ENCODE results near the gene ADISSP. TPM values are rescaled to one million over a fixed set of nuclear protein-coding genes. Genes with fewer than 3 reads are reported as not detected.
A peak's percentile ranks its signal among the peaks of the same experiment; 100 is the strongest.

Gene ADISSP
- total and polyA plus RNA-seq, 2 of the 13 experiments (the other 11 are each of a cell fraction or from before 2014, with no cell fraction given), result 38.3 to 90.6 TPM

DNA sequence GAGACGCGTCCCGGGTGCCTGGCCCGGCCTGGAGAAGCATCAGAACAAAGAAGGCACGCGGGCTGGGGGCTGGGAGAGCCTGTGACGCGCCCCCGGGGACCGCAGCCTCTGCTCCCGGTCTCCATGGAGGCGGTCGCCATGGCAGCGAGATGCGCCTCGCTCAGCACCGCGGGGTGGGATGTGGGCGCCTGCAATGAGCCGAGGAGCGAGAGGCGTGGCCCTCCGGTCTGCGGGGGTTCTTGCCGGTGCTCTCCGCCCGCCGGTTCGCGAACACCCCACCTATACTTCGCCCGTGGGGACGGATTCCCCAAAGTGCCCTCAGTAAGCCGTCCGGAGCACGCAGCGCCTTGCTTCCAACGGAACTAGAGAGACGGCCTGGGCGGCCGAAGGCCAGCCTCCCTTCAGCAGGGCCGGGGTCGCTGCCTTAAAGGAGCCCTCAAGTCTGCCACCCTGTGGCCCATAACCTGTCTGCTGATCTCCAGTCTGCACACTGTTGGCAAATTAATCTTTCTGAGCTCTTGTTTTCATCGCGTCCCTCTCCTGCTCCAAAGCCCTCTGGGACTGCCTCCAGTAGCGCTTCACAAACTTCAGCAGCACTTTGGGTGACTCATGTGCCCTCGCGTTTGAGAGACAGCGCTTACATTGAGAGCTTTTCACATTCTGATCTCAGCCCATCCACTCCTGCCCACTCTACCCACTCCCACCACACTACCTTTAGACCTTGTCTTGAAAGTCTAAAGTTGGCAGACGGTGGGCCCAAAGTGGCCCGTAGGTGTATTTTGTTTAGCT lies 983 bp upstream of the ADISSP start (continued):
- TF ChIP-seq, protein P1, sequence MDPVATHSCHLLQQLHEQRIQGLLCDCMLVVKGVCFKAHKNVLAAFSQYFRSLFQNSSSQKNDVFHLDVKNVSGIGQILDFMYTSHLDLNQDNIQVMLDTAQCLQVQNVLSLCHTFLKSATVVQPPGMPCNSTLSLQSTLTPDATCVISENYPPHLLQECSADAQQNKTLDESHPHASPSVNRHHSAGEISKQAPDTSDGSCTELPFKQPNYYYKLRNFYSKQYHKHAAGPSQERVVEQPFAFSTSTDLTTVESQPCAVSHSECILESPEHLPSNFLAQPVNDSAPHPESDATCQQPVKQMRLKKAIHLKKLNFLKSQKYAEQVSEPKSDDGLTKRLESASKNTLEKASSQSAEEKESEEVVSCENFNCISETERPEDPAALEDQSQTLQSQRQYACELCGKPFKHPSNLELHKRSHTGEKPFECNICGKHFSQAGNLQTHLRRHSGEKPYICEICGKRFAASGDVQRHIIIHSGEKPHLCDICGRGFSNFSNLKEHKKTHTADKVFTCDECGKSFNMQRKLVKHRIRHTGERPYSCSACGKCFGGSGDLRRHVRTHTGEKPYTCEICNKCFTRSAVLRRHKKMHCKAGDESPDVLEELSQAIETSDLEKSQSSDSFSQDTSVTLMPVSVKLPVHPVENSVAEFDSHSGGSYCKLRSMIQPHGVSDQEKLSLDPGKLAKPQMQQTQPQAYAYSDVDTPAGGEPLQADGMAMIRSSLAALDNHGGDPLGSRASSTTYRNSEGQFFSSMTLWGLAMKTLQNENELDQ (CRISPR knock-in tag; IDR thresholded peaks at IDR 0.05; ENCODE audit: borderline replicate concordance), result peak; percentile 16; the same call in 1 of the 2 replicates
- peak; percentile 37; the same call in 1 of the 2 replicates for TF ChIP-seq SMAD1 (CRISPR knock-in tag; IDR thresholded peaks at IDR 0.05; ENCODE audit: borderline replicate concordance, low read depth)
- TF ChIP-seq ZNF766 (CRISPR knock-in tag; IDR thresholded peaks at IDR 0.05; ENCODE audit: borderline replicate concordance), result 0 out of 2 replicates have a peak, but pooled peaks have one; percentile 13
- TF ChIP-seq CAMTA2 (CRISPR knock-in tag; IDR thresholded peaks at IDR 0.05; ENCODE audit: borderline replicate concordance), result peak; percentile 67; the same call in 1 of the 2 replicates
- TF ChIP-seq, protein P2, sequence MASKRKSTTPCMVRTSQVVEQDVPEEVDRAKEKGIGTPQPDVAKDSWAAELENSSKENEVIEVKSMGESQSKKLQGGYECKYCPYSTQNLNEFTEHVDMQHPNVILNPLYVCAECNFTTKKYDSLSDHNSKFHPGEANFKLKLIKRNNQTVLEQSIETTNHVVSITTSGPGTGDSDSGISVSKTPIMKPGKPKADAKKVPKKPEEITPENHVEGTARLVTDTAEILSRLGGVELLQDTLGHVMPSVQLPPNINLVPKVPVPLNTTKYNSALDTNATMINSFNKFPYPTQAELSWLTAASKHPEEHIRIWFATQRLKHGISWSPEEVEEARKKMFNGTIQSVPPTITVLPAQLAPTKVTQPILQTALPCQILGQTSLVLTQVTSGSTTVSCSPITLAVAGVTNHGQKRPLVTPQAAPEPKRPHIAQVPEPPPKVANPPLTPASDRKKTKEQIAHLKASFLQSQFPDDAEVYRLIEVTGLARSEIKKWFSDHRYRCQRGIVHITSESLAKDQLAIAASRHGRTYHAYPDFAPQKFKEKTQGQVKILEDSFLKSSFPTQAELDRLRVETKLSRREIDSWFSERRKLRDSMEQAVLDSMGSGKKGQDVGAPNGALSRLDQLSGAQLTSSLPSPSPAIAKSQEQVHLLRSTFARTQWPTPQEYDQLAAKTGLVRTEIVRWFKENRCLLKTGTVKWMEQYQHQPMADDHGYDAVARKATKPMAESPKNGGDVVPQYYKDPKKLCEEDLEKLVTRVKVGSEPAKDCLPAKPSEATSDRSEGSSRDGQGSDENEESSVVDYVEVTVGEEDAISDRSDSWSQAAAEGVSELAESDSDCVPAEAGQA (IDR thresholded peaks at IDR 0.05; ENCODE audit: low read depth), result no peak
- TF ChIP-seq, protein P2 (CRISPR knock-in tag; IDR thresholded peaks at IDR 0.05; ENCODE audit: borderline replicate concordance), result no peak
- 0 out of 4 replicates have a peak, but pooled peaks of 1 of the 2 experiments have one; percentile 11 for TF ChIP-seq POLR2A (IDR thresholded peaks at IDR 0.05; ENCODE audit: insufficient read depth in 1 of 2, low read depth in 2 of 2, low read length in 2 of 2)
- no peak for TF ChIP-seq HNF4G (IDR thresholded peaks at IDR 0.05; ENCODE audit: borderline replicate concordance, low read depth, low read length)
- TF ChIP-seq HNF4G (CRISPR knock-in tag; IDR thresholded peaks at IDR 0.05; ENCODE audit: borderline replicate concordance, low read depth), result no peak
- TF ChIP-seq MAF1 (CRISPR knock-in tag; IDR thresholded peaks at IDR 0.05; ENCODE audit: borderline replicate concordance), result 0 out of 2 replicates have a peak, but pooled peaks have one; percentile 18
- TF ChIP-seq MTA1 (CRISPR knock-in tag; IDR thresholded peaks at IDR 0.05; ENCODE audit: borderline replicate concordance), result peak; percentile 84
- TF ChIP-seq, protein P3, sequence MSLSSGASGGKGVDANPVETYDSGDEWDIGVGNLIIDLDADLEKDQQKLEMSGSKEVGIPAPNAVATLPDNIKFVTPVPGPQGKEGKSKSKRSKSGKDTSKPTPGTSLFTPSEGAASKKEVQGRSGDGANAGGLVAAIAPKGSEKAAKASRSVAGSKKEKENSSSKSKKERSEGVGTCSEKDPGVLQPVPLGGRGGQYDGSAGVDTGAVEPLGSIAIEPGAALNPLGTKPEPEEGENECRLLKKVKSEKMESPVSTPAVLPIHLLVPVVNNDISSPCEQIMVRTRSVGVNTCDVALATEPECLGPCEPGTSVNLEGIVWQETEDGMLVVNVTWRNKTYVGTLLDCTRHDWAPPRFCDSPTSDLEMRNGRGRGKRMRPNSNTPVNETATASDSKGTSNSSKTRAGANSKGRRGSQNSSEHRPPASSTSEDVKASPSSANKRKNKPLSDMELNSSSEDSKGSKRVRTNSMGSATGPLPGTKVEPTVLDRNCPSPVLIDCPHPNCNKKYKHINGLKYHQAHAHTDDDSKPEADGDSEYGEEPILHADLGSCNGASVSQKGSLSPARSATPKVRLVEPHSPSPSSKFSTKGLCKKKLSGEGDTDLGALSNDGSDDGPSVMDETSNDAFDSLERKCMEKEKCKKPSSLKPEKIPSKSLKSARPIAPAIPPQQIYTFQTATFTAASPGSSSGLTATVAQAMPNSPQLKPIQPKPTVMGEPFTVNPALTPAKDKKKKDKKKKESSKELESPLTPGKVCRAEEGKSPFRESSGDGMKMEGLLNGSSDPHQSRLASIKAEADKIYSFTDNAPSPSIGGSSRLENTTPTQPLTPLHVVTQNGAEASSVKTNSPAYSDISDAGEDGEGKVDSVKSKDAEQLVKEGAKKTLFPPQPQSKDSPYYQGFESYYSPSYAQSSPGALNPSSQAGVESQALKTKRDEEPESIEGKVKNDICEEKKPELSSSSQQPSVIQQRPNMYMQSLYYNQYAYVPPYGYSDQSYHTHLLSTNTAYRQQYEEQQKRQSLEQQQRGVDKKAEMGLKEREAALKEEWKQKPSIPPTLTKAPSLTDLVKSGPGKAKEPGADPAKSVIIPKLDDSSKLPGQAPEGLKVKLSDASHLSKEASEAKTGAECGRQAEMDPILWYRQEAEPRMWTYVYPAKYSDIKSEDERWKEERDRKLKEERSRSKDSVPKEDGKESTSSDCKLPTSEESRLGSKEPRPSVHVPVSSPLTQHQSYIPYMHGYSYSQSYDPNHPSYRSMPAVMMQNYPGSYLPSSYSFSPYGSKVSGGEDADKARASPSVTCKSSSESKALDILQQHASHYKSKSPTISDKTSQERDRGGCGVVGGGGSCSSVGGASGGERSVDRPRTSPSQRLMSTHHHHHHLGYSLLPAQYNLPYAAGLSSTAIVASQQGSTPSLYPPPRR (CRISPR knock-in tag; IDR thresholded peaks at IDR 0.05; ENCODE audit: borderline replicate concordance), result no peak; the same call in 1 of the 2 replicates
- peak; percentile 59 for TF ChIP-seq MEIS2 (CRISPR knock-in tag; IDR thresholded peaks at IDR 0.05)
- peak; percentile 31; the same call in 1 of the 2 replicates for TF ChIP-seq ZNF431 (CRISPR knock-in tag; IDR thresholded peaks at IDR 0.05; ENCODE audit: borderline replicate concordance, low read depth)
- TF ChIP-seq SRY (CRISPR knock-in tag; IDR thresholded peaks at IDR 0.05), result peak; percentile 55

Data from HepG2 (cell line).